ENCODE data around the gene ZBTB43. TPM values are rescaled to one million over a fixed set of nuclear protein-coding genes. Genes with fewer than 3 reads are reported as not detected.
"Not testable (repeated sequence)": the region's sequence is repeated elsewhere in the genome, so short reads cannot be mapped to it uniquely, and the experiment has no call there.

ZBTB43 gene
- total RNA-seq, 2 experiments from 2014 or later, result 13.6 to 19.1 TPM

DNA sequence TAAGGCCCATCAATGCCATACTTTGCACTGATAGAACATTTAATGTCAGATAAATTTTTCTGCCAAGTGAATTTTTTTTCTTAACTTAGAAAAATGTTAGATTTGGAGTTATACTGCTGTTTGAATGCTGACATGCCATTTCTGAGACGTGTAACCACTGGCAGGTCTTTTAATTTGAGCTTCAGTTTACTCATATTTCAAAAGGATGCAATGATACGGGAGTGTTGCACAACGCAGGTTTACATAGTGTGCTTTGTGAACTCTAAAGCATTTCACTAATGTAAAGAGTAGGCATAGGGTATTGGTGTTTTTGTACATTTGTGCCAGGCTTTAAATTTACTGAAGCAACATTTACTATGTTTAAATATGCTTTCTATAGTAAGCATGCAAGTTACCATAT lies 4.2 kb downstream of the ZBTB43 start:
- POLR2A ChIA-PET, result interaction anchor here (1.5 kb wide), 1 partner anchor 9 kb away, joined by 4 read pairs; no protein-coding TSS in a partner anchor
- H3K4me1 Mint-ChIP-seq (ENCODE audit: low read depth), result peaks cover 39% of the 10 kb centered on the region
- H3K4me3 Mint-ChIP-seq, result no peak overlapping the region
- DNase-seq (no peak), ATAC-seq (no peak)
- peaks cover 39% of the 10 kb centered on the region for H3K36me3 Mint-ChIP-seq (ENCODE audit: low read depth)
- no peaks in the 10 kb centered on the region for H3K27me3 Mint-ChIP-seq (ENCODE audit: low read depth)
- H3K27ac Mint-ChIP-seq, result no peak overlapping the region
- H3K9me3 Mint-ChIP-seq (ENCODE audit: insufficient read depth), result no peaks in the 10 kb centered on the region
- CTCF ChIA-PET, result interaction anchor here (1.9 kb wide), 1 partner anchor 102 kb away, joined by 5 read pairs; no protein-coding TSS in a partner anchor

DNA sequence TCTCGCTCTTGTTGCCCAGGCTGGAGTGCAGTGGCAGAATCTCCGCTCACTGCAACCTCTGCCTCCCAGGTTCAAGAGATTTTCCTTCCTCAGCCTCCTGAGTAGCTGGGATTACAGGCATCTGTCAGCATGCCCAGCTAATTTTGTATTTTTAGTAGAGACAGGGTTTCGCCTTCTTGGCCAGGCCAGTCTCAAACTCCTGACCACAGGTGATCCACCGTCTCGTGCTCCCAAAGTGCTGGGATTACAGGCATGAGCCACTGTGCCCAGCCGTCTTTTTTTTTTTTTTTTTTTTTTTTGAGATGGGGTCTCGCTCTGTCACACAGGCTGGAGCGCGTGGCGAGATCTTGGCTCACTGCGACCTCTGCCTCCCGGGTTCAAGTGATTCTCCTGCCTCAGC lies 5.4 kb downstream of the ZBTB43 start:
- peaks cover 34% of the 10 kb centered on the region for H3K4me1 Mint-ChIP-seq (ENCODE audit: low read depth)
- POLR2A ChIA-PET; ATAC-seq; CTCF ChIA-PET; H3K4me3 Mint-ChIP-seq; H3K9me3 Mint-ChIP-seq (ENCODE audit: insufficient read depth); H3K27ac Mint-ChIP-seq; H3K27me3 Mint-ChIP-seq (ENCODE audit: low read depth); DNase-seq: not testable (repeated sequence)
- H3K36me3 Mint-ChIP-seq (ENCODE audit: low read depth), result peaks cover 43% of the 10 kb centered on the region

DNA sequence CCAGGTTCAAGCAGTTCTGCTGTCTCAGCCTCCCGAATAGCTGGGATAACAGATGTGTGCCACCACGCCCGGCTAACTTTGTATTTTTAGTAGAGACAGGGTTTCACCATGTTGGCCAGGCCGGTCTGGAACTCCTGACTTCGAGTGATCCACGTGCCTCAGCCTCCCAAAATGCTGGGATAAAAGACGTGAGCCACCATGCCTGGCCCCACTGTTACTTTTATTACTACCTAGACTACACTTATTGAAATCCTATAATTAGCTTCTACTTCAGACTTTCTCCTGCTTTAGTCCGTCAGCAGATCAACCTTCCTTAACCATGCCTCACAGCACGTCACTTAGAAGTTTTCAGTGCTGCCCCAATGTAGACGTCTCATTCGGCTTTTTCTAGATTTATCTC lies 8.2 kb downstream of the ZBTB43 start:
- Mint-ChIP-seq H3K27ac (no peak overlapping the region), H3K27me3 (ENCODE audit: low read depth) (no peaks in the 10 kb centered on the region), H3K36me3 (ENCODE audit: low read depth) (peaks cover 64% of the 10 kb centered on the region), H3K4me3 (no peak overlapping the region), H3K4me1 (ENCODE audit: low read depth) (peaks cover 8% of the 10 kb centered on the region), H3K9me3 (ENCODE audit: insufficient read depth) (peaks cover 15% of the 10 kb centered on the region)
- CTCF ChIA-PET, result no interaction called here
- no peak for ATAC-seq
- POLR2A ChIA-PET, result no interaction called here
- DNase-seq, result no peak

DNA sequence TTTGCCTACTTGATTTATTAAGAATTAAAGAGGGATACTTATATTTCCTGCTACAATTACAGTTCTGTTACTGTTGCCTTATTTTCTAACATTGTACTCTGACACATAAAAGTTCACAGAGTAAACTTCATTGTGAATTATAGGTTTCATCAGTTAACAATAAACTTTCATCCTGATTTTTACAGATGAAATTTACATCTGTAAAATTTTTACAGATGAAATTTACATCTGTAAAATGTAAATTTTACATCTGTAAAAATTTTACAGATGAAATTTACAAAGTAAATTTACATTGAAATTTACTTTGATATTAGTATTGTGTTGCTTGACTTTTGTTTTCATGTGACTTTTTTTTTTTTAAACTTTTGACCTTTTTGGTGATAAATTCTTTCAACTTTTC lies 9.3 kb downstream of the ZBTB43 start:
- H3K27ac Mint-ChIP-seq, result no peak overlapping the region
- CTCF ChIA-PET, result no interaction called here

DNA sequence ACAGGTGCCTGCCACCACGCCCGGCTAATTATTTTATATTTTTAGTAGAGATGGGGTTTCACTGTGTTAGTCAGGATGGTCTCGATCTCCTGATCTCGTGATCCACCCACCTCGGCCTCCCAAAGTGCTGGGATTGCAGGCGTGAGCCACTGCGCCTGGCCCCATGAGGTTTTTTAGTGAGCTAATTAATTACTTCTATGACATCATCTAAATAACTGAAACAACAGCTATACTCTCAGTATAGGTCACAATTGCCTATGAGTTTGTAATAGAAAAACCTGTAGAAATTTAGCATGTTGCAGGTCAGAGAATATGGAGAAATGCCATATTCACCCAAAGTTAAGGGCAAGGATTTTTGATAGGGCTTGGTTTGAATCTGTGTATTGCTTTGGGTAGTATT lies 12.8 kb downstream of the ZBTB43 start:
- ChIA-PET POLR2A (interaction anchor here (1.2 to 4.1 kb wide), 2 partner anchors 9 to 12 kb away, joined by 4 to 13 read pairs; partner anchors contain the start of gene ZBTB43), CTCF (interaction anchor here (1.5 to 1.8 kb wide), 2 partner anchors 11 to 111 kb away, joined by 5 to 6 read pairs; no protein-coding TSS in a partner anchor)
- not testable (repeated sequence) for ATAC-seq; H3K27ac Mint-ChIP-seq; DNase-seq; H3K27me3 Mint-ChIP-seq (ENCODE audit: low read depth); H3K4me3 Mint-ChIP-seq
- Mint-ChIP-seq H3K9me3 (ENCODE audit: insufficient read depth) (peaks cover 26% of the 10 kb centered on the region), H3K4me1 (ENCODE audit: low read depth) (peaks cover 20% of the 10 kb centered on the region), H3K36me3 (ENCODE audit: low read depth) (peaks cover 79% of the 10 kb centered on the region)

More for the DNA sequence above, 9.3 kb downstream of the ZBTB43 start:
- DNase-seq, result no peak
- Mint-ChIP-seq H3K4me3 (no peak overlapping the region), H3K27me3 (ENCODE audit: low read depth) (no peaks in the 10 kb centered on the region), H3K36me3 (ENCODE audit: low read depth) (peaks cover 70% of the 10 kb centered on the region), H3K9me3 (ENCODE audit: insufficient read depth) (peaks cover 24% of the 10 kb centered on the region), H3K4me1 (ENCODE audit: low read depth) (peaks cover 10% of the 10 kb centered on the region)
- POLR2A ChIA-PET, result no interaction called here
- ATAC-seq, result no peak

DNA sequence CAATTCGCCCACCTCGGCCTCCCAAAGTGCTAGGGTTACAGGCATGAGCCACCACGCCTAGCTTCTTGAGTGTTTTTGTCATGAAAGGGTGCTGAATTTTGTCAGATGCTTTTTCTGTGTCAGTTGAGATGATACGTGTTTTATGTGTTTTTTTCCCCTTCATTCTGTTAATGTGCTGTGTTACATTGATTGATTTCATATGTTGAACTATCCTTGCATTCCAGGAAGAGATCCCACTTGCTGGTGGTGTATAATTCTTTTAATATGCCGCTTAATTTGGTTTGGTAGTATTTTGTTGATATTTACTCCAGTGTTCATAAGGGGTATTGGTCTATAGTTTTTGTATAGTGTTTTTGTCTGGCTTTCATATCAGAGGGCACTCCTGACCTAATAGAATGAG lies 13.6 kb downstream of the ZBTB43 start:
- ATAC-seq (no peak), DNase-seq (no peak)
- no peak overlapping the region for H3K27ac Mint-ChIP-seq
- H3K4me3 Mint-ChIP-seq, result no peak overlapping the region
- peaks cover 18% of the 10 kb centered on the region for H3K4me1 Mint-ChIP-seq (ENCODE audit: low read depth)
- ChIA-PET CTCF (no interaction called here), POLR2A (interaction anchor here (1.2 to 4.1 kb wide), 2 partner anchors 9 to 13 kb away, joined by 4 to 13 read pairs; partner anchors contain the start of gene ZBTB43)
- H3K36me3 Mint-ChIP-seq (ENCODE audit: low read depth), result peaks cover 78% of the 10 kb centered on the region
- H3K9me3 Mint-ChIP-seq (ENCODE audit: insufficient read depth), result peaks cover 26% of the 10 kb centered on the region
- H3K27me3 Mint-ChIP-seq (ENCODE audit: low read depth), result no peaks in the 10 kb centered on the region

DNA sequence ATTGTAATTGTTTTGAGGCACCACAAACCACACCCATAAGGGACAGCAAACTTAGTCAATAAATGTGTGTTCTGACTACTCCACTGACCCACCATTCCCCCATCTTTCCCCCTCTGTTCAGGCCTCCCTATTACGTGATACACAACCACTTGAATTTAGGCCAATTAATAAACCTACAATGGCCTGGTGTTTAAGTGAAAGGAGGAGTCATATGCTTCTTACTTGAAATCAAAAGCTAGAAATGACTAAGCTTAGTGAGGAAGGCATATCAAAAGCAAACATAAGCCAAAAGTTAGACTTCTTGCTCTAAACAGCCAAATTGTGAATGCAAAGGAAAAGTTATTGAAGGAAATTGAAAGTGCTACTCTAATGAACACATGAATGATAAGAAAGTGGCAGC lies 14.6 kb downstream of the ZBTB43 start:
- ATAC-seq, result no peak
- Mint-ChIP-seq H3K27ac (no peak overlapping the region), H3K36me3 (ENCODE audit: low read depth) (peaks cover 77% of the 10 kb centered on the region), H3K4me3 (no peak overlapping the region), H3K4me1 (ENCODE audit: low read depth) (peaks cover 18% of the 10 kb centered on the region), H3K9me3 (ENCODE audit: insufficient read depth) (peaks cover 26% of the 10 kb centered on the region), H3K27me3 (ENCODE audit: low read depth) (no peaks in the 10 kb centered on the region)
- POLR2A ChIA-PET, result interaction anchor here (1.3 to 1.9 kb wide), 2 partner anchors 12 to 14 kb away, joined by 3 to 8 read pairs; partner anchors contain the start of gene ZBTB43
- no peak for DNase-seq
- CTCF ChIA-PET, result interaction anchor here (1.0 to 1.3 kb wide), 3 partner anchors 11 to 631 kb away, joined by 3 to 11 read pairs (median 3); partner anchors contain the start of gene RPL12

DNA sequence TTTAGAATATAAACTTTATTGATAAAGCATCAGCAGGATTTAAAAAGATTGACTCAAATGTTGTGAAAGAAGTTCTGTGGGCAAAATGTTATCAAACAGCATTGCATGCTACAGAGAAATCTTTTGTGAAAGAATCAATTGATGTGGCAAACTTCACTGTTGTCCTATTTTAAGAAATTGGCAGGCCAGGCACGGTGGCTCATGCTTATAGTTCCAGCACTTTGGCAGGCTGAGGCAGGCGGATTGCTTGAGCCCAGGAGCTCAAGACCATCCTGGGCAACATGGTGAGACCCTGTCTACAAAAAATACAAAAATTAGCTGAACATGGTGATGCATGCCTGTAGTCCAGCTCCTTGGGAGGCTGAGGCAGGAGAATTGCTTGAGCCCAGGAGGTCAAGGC lies 17.4 kb downstream of the ZBTB43 start:
- Mint-ChIP-seq H3K4me3 (no peak overlapping the region), H3K27me3 (ENCODE audit: low read depth) (no peaks in the 10 kb centered on the region), H3K4me1 (ENCODE audit: low read depth) (peaks cover 18% of the 10 kb centered on the region), H3K36me3 (ENCODE audit: low read depth) (peaks cover 66% of the 10 kb centered on the region), H3K9me3 (ENCODE audit: insufficient read depth) (peaks cover 11% of the 10 kb centered on the region), H3K27ac (no peak overlapping the region)
- CTCF ChIA-PET, result no interaction called here
- POLR2A ChIA-PET, result no interaction called here
- ATAC-seq, result no peak
- DNase-seq, result no peak

DNA sequence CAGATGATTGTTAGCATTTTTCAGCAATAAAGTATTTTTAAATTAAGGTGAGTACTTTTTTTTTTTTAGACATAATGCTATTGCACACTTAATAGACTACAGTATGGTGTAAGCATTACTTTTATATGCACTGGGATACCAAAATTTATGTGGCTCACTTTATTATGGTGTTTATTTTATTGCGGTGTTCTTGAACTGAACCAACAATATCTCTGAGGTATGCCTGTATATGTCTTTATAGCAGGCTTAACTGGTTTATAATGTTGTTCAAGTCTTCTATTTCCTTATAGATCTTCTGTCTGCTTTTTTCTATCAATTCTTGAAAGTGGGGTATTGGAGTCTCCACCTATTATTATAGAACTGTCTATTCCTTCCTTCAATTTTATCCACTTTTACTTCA lies 18.0 kb downstream of the ZBTB43 start:
- CTCF ChIA-PET, result no interaction called here
- Mint-ChIP-seq H3K27me3 (ENCODE audit: low read depth) (no peaks in the 10 kb centered on the region), H3K4me1 (ENCODE audit: low read depth) (peaks cover 18% of the 10 kb centered on the region), H3K9me3 (ENCODE audit: insufficient read depth) (peaks cover 11% of the 10 kb centered on the region), H3K27ac (no peak overlapping the region), H3K36me3 (ENCODE audit: low read depth) (peaks cover 62% of the 10 kb centered on the region), H3K4me3 (no peak overlapping the region)
- no peak for ATAC-seq
- no peak for DNase-seq
- POLR2A ChIA-PET, result no interaction called here

DNA sequence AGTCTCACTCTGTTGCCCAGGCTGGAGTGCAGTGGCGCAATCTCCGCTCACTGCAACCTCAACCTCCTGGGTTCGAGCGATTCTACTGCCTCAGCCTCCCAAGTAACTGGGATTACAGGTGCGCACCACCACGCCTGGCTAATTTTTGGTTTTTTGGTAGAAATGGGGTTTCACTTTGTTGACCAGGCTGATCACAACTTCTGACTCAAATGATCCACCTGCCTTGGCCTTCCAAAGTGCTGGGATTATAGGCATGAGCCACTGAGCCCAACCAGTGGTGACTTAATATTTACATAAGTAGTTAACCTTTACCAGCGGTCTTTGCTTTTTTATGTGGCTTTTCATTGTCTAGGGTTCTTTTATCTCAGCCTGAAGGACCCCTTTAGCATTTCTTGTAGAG lies 19.2 kb downstream of the ZBTB43 start:
- peaks cover 55% of the 10 kb centered on the region for H3K36me3 Mint-ChIP-seq (ENCODE audit: low read depth)
- DNase-seq; H3K9me3 Mint-ChIP-seq (ENCODE audit: insufficient read depth); POLR2A ChIA-PET; CTCF ChIA-PET; H3K4me3 Mint-ChIP-seq; H3K27ac Mint-ChIP-seq; ATAC-seq; H3K27me3 Mint-ChIP-seq (ENCODE audit: low read depth): not testable (repeated sequence)
- H3K4me1 Mint-ChIP-seq (ENCODE audit: low read depth), result peaks cover 13% of the 10 kb centered on the region

DNA sequence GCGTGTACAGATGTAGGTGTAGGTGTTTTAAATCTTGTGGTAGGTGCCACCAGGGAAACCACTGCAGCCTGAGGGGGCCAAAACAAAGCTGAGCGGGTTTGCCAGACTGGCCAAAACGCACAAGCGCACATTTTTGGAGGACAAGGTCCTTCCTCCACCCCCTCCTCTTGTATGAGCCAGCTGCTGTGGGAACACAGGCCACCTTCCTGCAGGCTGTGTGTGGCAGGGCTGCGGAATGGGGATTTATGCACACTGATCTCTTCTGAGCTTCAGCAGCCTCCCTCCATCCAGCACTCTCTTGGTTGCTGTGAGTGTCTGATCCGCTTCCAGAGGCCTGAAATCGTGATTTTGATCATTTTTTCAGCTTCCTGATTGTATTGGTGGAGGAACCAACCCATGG lies 22.4 kb downstream of the ZBTB43 start:
- POLR2A ChIA-PET, result no interaction called here
- no peaks in the 10 kb centered on the region for H3K9me3 Mint-ChIP-seq (ENCODE audit: insufficient read depth)
- no peak overlapping the region for H3K27ac Mint-ChIP-seq
- CTCF ChIA-PET, result interaction anchor here (0.9 kb wide), 1 partner anchor 16 kb away, joined by 3 read pairs; no protein-coding TSS in a partner anchor
- H3K27me3 Mint-ChIP-seq (ENCODE audit: low read depth), result no peaks in the 10 kb centered on the region
- H3K4me3 Mint-ChIP-seq, result no peak overlapping the region
- peaks cover 38% of the 10 kb centered on the region for H3K36me3 Mint-ChIP-seq (ENCODE audit: low read depth)
- ATAC-seq, result no peak
- no peak for DNase-seq
- H3K4me1 Mint-ChIP-seq (ENCODE audit: low read depth), result peaks cover 18% of the 10 kb centered on the region

DNA sequence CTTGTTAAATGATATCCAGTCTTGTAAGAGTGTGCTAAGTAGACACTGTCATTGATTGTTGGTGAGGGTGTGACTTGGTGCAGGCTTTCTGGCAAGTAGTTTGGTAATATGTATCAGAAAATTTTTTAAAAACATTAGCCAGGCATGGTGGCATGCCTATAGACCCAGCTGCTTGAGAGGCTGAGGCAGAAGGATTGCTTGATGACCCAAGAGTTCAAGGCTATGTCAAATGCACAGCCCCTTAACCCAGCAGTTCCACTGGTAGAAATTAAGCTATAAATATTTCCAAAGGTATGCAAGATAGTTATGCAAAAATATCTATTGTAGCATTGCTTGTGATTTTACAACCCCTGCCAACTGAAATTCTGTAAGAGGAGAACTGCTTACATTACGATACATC lies 24.2 kb downstream of the ZBTB43 start:
- Mint-ChIP-seq H3K27me3 (ENCODE audit: low read depth) (no peaks in the 10 kb centered on the region), H3K9me3 (ENCODE audit: insufficient read depth) (no peaks in the 10 kb centered on the region), H3K4me1 (ENCODE audit: low read depth) (peaks cover 24% of the 10 kb centered on the region), H3K36me3 (ENCODE audit: low read depth) (peaks cover 43% of the 10 kb centered on the region), H3K27ac (no peak overlapping the region), H3K4me3 (no peak overlapping the region)
- DNase-seq (no peak), ATAC-seq (no peak)
- ChIA-PET POLR2A (interaction anchor here (0.8 kb wide), 1 partner anchor 24 kb away, joined by 3 read pairs; the partner anchor contains the start of gene ZBTB43), CTCF (interaction anchor here (0.9 to 3.2 kb wide), 4 partner anchors 9 to 126 kb away, joined by 3 to 11 read pairs (median 6); partner anchors contain the start of gene ZBTB43)
